Measurements from ENCODE around the gene EFNB2. TPM values are rescaled to one million over a fixed set of nuclear protein-coding genes. Genes with fewer than 3 reads are reported as not detected.

The EFNB2 gene, protein sequence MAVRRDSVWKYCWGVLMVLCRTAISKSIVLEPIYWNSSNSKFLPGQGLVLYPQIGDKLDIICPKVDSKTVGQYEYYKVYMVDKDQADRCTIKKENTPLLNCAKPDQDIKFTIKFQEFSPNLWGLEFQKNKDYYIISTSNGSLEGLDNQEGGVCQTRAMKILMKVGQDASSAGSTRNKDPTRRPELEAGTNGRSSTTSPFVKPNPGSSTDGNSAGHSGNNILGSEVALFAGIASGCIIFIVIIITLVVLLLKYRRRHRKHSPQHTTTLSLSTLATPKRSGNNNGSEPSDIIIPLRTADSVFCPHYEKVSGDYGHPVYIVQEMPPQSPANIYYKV
- 20.5 TPM for total RNA-seq (ENCODE audit: insufficient read depth, low replicate concordance)

DNA sequence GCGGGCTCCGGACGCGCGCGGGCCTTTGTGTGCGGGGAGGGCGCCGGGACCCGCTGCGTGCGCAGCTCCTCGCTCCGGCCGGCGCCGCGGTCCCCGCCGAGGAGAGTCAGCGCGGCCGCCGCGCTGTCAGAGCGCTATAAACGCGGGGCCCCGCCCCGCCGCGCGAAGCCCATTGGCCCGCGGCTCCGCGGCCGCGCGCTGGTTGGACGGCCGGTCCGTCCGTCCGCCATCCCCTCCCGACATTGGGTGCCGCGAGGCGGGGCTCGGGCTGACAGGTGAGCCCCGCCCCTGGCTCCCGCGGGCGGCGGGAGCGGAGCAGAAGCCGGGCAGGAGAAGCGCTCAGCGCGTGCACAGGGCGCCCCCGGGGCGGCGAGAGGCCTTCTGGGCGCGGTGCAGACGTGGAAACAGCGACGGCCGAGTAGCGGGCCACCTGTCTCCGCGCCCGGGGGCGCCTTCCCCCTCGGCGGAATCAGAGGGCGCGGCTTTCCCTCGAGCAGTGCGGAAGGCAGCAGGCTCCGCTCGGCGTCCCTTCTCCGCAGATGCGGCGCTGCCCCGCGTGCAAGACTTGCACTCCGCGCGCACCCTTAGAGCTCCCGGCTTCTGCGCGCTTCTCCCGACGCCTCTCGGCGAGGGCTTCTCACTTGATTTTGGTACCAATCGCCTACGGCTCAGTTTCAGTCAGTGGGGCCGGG lies at the start of gene EFNB2:
Gene EFNB2, minus strand, starts transcription at position 111 of the 692 bp plus-strand sequence. CDS start 698 bp downstream, outside the sequence.
- peak; percentile 97 for DNase-seq (ENCODE audit: low spot score)

DNA sequence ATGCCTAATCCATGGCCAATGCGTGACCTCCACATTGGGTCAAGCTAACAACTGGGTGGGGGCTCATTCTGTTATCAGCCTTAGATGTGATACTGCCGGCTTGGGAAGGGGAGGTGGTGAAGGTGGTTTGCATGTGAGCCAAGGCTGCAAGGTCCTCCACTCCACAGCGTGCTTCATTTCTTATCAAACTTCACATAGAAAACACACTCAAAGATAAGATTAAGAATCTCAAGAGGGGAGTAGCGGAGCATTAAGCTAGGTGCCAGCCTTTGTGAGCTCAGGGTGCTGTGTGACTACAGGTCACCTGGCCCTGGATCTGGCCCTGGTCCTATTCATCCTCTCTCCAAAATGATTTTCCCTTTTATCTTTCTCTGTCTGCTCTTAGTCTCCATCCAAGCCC lies 45.8 kb upstream of the EFNB2 start:
- no peak for DNase-seq (ENCODE audit: low spot score)

DNA sequence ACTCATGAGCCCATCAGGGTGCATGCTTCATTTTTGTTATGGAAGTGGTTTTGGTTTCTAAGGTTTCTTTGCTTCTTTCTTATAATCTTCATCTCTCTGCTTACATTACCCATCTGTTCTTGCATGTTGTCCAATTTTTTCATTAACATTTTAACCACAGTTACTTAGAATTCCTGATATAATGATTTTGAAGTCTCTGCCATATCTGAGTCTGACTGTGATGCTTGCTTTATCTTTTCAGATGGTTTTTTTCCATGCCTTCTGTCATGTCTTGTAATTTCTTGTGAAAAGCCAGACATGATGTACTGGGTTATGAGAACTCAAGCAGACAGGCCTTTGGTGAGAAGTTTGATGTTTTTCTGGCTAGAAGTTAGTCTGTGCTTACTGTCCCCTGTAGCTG lies 40.4 kb upstream of the EFNB2 start:
- DNase-seq (ENCODE audit: low spot score): peak; percentile 62

DNA sequence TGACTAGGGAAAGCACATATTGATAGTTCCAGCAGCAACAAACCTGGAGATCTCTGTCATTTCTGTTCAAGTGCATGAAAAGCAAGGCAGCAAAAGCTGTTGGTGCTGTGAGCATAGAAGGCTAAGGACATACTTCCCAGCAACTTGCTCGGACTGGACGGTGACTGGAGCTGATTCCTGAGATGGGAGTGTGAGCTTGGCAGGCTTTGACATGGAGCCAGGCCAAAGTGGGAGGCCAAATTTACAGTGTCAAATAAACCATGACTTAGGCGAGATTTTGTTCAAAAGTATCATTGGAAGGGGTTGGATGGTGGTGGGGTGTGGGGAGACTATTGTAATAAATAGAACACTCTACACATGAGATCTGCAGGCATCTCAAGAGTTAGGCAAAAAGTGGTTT lies 38.4 kb upstream of the EFNB2 start:
- peak; percentile 81 for DNase-seq (ENCODE audit: low spot score)

DNA sequence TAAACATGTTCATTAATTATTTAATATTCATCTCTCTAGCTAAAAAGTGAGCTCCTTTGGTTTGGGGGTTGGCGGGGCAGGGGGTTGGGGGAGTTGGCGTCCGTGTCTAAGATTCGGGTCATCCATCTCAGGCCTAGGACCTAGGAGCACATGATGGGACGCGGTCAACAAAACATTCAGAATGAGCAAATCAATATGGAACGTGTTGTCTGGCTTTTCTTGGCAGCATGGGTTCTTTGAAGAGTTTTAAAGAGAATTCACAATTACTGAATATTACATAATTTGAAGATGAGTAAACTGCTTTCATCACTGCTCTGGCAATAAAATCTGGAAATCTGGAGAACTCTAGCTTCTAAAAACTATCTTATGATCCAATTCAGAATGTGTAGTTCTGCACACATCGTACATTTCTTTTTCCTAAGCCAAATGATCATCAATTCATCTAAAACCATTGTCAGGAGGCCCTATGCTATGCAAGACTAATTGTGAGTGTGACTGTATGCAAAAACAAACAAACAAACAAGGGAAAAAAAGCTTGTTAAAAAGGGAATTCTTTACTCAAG lies 37.9 kb upstream of the EFNB2 start:
- peak; percentile 85 for DNase-seq (ENCODE audit: low spot score)

DNA sequence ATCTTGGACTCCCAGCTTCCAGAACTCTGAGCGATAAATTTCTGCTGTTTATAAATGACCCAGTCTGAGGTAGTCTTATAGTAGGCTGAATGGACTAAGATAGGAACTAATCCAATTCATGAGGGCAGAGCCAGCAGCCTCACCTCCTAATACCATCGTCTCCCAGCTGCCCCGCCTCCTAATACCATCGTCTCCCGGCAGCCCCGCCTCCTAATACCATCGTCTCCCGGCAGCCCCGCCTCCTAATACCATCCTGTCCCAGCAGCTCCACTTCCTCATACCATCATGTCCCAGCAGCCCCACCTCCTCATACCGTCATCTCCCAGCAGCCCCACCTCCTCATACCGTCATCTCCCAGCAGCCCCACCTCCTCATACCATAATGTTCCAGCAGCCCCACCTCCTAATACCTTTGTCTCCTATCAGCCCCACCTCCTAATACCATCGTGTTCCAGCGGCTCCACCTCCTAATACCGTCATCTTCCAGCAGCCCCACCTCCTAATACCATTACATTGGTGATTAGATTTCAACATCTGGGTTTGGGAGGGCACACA lies 34.9 kb upstream of the EFNB2 start:
- peak; percentile 55 for DNase-seq (ENCODE audit: low spot score)

DNA sequence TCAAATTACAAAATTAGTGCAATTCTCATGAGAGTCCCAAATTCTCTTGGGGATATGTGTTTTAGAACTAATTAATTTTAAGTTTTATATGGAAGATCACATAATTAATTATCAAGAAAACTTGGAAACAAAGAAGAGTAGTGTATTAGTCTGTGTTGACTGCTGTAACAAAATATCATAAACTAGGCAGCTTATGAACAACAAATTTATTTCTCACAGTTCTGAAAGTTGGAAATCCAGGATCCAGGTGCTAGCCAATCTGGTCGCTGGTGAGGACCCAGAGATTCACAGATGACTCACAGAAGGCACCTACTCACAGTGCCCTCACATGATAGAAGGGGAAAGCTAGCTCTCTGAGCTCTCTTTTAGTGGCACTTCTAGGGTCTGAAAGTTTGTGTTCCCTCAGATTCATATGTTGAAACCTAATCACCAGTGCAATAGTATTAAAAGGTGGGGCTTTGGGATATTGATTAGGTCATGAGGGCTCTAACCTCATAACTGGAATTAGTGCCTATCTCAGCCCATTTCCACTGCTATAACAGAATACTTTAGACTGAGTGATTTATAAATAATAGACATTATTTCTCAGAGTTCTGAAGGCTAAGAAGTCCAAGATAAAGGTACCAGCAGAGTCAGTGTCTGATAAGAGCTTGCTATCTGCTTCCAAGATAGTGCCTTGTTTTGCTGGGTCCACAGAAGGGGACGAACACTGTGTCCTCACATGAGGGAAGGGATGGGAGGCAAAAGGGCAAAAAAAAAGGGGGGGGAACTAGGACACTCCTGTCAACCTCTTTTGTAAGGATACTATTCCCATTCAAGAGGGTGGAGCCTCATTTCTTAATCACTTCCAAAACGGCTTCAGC lies 34.0 kb upstream of the EFNB2 start:
- DNase-seq (ENCODE audit: low spot score): no peak

DNA sequence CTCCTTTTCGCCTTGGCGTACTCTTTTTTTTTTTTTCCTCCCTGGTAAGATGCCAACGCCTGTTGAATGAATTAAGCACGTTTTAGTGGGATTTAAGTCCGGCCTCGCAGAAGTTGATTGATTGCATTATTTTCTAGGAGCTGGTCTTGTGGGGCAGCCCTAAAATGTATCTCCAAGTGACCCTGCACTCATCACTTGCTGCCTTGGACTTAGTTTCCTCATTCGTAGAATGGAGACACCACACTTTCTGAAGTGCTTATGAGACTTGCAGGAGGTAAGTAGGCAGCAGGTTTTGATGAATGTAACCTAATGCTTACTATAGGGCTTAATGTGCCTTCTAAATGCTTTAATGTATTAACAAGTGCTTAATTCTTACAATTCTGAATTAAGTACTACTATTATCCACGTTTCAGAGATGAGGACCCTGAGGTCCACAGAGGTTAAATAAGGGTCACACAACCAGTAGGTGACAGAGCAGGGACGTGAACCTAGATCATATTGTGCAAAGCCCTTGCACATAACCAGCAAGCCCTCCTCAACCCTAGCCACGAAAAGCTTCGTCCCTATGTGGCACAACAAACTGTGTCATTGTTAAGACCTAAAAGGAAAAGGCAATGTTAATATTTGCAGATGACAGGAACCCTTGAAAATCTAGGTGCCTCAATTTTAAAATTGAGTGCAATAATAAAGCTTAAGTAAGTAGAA lies 33.0 kb upstream of the EFNB2 start:
- no peak for DNase-seq (ENCODE audit: low spot score)

DNA sequence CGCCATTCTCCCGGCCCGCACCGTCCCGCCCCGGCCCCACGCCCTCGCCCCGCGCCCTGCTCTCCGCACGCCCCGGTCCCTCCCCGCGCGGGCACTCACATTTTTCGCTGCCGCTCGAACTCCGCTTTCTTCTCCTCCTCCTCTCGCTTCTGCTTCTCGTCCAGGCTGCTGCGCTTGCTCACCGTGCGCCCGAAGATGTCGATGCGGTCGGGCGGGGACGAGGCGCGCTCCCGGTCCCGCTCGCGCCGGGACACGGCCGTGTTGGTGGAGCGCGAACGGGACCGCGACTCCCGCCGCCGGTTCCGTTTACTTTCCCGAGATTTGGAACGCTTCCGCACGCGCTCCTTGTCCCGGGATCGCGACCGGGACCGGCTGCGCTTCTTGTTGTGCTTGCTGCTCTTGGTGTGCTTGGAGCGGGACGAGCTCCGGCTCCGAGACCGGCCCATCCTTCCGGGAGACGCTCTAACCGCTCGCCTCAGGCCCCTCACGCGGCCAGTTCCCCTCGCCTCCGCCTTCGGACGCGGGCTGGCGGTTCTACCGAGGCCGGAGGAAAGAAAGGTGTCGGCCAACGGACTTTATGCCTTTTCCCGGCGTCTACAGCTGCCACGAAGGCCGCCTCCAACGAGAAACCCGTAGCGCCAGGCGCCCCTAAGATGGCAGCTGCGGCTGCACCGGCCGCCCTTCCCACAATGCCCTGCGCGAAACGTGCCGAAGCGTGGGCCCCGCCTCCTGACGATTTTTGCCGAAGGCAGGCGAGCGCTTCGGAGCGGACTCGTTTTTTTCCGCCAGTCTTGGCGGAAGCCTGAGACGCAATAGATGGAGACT lies 32.2 kb upstream of the EFNB2 start, which contains the start of gene ARGLU1:
Gene ARGLU1, minus strand, starts transcription at position 664 of the 825 bp plus-strand sequence. Its CDS starts 218 bp downstream, at position 446.
- DNase-seq (ENCODE audit: low spot score): peak; percentile 97

DNA sequence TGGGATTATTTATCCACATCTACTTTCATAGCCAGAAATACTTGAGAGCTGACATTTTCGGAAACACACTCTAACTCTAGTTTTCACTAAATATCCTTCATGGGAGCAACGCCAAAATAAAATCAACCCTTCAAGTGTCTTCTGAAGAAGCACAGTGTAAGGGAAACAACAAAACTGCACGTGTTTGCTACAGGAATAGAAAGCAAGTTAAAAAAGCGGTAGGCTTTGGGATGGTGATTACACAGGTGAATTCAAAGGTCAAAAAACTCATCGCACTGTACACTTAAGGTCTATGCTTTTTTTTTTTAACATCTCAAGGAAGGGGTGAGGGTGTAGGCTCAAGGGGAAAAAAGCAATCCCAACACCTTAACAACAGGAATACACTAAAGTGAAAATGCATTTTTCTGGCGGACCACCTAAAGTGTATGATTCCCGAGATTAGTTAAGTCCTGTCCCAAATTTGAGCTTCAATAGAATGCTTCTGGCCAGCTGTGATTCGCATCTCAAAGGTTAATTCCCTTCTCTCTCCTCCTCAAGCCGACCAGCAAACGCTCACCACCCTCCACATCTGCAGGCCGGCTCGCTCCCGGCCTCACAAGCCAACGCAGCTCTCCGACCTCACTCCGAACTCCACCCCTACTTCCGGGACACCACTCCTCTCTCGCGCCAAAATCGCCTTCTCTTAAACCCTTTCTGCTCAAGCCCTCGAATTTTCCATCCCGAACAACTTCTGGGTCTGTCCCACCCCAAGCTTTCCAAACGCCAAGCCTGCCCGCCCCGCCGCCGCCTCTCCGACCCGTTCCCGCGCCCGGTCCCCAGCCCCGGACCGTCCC lies 31.4 kb upstream of the EFNB2 start:
- DNase-seq (ENCODE audit: low spot score): peak; percentile 80

DNA sequence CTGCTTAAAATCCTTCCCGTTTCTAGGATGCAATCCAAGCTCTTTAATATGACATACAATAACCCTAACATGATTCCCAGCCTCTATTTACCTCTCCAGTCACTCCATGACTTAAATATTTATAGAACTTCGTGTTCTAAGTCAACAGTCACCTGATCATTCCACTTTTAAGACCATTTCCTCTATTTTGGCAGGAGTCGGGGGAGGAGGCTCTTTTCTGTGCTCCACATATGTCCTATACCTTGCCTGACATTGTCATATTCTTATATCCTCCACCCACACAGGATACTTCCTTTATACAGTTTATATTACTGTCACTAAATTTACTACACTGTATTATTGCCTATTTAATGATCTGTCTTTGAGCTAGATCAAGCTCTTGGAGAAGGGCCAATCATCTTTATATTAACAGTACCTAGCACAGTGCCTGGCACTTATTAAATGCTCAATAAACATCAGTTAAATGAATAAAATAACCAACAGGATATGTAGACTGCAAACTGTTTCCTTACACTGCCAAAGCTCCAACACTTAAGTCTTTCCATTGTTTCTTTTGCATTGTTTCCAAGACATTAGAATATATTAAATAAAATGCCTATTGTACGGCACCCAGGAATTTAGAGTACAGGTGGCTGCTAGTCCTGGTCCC lies 29.8 kb upstream of the EFNB2 start:
- no peak for DNase-seq (ENCODE audit: low spot score)

DNA sequence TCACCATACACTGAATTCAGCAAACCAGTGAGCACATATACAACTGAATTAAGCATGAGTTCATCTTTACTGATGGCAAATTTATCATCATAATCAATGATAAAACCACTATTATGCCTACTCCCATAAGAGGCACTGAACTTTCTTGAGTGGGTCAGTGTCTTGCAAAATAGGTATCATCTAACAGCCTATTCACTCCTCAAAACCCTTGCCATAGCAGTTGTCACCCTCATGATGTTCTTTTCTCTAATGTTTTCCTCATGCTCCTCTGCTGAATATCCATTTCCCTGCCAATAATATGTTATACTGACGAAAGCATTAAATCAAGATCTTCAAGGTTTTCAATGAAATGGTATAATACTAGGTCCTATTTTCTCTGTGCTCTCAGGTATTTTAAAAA lies 26.8 kb upstream of the EFNB2 start:
- no peak for DNase-seq (ENCODE audit: low spot score)

DNA sequence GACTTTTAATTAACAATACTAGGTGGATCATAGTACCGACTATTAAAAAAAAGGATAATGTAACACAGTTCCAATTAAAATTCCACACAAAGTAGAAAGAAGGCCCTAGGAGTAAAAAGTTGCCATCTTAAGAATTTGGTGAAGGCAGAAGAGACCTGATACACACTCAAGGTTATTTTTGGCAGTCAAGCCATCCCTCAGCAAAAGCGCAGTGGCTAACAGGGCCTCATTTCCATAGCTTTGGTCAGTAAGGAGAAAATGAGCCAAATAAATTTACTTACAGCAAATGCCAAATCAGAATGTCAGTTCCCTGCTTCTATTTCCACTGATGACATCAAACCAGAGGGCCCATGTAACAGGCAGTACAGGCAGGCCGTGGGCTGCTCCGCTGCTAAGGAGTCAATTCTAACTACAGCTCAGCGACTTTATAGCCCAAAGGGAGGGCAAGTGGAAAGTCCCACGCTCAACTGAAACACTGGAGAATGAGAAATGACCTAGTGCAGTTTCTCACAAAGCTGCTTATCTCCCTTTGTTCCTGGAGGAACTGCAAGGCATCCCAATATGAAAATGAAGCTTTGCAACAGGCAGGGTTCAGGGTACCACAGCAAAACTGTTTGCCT lies 26.2 kb upstream of the EFNB2 start:
- peak; percentile 15 for DNase-seq (ENCODE audit: low spot score)

DNA sequence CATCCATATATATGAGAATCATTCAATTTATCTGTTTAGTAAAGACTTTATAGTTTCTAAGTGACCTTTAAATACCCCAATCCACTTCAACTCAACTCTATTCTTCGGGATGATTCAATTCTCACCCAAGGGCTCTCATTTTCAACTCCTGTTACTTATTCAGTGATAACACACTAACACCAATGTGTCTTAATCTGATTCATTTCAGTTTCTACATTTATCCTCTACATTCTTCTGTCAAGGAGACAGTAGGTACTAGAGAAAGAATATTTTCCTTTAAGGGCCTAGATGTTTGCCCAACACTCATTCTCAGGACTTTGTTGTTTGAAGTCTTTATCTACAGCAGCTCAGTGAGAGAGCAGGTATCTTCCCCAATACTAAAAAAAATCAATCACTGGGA lies 25.4 kb upstream of the EFNB2 start:
- DNase-seq (ENCODE audit: low spot score): no peak

DNA sequence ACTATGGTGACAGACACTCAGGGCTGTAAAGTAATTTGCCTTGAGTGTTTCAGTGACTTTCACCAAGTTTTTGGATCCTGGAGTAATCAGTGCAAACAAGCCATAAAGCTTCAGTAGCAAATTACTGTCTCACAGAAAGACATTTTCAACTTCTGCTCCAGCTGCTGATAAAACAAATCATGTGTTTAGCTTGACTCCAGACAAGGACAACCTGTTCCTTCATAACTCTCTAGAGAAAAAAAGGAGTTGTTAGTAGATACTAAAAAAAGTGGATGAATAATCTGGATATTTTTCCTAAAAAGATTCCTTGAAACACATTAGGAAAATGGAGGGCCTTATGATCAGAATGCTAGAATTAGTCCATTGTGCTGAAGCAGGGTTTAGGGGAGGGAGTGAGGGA lies 23.1 kb upstream of the EFNB2 start:
- DNase-seq (ENCODE audit: low spot score): no peak

DNA sequence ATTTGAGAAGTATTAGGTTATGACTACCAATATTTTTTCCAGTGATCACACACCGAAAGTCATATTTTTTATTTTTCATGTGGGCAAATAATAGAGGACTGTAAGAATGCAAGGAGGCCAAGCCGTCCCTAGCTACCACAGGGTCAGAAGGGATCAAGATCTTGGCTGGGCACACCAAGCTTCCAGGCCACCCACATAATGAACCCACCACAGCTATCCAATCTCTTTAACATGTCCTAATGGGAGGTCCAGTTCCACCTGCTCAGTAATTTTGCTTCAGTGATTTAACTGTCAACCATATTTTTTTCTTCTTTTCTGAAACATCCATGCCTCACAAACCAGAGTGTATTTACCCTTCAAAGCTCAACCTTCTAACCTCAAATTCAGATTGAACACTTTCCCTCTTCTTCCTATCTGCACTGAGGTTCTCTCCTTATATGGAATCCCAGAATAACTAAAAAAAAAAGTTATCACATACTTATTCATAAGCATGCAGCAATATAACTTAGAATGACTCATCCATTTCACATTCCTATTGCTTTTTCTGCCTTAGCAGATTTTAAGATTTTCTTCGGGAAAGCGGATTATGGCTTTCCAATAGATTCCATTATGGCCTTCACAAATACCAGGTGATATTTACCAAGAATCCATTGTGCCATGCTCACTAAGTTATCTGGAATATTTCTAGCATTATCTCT lies 20.3 kb upstream of the EFNB2 start:
- DNase-seq (ENCODE audit: low spot score): peak; percentile 71

DNA sequence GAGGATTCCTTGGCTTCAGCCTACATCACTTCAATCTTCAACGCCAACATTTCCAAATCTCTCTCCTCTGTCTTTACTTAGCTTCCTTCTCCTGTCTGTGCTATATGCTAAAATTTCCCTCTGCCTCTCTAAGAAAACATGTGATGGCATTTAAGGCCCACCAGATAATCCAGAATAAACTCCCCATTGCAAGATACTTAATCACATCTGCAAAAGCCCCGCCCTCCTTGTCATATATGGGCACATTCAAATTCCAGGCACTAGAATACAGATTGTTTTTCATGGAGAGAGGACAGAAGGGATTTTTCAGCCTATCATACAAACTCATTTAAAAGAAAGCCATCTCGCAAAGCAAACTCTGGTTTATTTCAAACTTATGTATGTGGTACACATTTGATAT lies 16.3 kb upstream of the EFNB2 start:
- peak; percentile 61 for DNase-seq (ENCODE audit: low spot score)

Measured in umbilical cord (tissue), 2 donors.